Activated CD4-positive, alpha-beta T cell treated with anti-CD3 and anti-CD28 coated beads, Interleukin-2, amount 50 U/mL, for 4 hours (primary cell): ENCODE data around the gene WIPF3.

Experiments
- DNase-seq, 2 experiments: peaks; one replicate each; pipeline ENCODE4 v3.0.0-alpha.2; 2020

WIPF3 gene, protein sequence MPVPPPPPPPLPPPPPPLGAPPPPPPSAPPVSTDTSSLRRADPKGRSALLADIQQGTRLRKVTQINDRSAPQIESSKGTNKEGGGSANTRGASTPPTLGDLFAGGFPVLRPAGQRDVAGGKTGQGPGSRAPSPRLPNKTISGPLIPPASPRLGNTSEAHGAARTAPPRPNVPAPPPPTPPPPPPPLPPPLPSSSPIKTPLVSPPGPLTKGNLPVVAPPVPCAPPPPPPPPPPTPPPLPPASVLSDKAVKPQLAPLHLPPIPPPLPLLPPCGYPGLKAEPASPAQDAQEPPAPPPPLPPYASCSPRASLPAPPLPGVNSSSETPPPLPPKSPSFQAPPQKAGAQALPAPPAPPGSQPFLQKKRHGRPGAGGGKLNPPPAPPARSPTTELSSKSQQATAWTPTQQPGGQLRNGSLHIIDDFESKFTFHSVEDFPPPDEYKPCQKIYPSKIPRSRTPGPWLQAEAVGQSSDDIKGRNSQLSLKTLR

DNA sequence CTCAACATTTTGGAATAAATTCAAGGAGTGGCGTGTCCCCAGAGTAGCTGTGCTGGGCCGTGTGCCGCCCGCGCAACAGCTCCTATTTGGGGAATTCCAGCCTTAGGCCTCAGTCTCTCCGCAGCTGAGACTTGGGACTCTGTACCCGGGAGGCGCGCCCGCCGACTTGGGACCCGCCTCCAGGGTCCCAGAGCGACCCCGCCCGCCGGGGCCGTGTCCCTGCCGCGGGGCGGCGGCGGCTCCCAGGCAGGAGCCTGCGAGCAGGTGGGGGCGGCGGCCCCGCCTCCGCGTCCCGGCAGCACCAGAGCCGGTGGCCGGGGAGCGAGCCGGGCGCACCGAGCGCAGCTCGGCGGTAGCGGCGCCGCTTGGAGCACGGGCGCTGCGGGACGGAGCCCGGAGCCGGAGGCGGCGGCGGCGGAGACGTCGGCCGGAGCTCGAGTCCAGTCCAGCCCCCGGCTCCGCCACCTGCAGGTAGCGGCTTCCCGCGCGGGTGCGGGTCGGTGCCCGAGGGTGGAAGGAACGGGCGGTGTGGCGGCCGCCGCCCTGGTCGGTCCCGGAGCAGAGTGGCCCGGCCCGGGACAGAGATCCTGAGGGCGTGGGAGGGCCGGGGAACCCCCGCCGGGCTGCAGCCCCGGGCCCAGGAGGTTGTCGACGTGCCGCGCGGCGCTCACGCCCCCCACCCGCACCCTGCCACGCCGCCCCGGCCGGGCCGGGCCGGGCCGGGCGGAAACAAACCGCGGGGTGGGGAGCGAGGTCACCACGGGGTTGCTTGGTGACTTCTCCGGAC lies at the start of gene WIPF3:
Gene WIPF3 (plus strand): TSS at position 301 of the 787 bp plus-strand sequence. CDS start 28,217 bp downstream, outside the sequence.
- DNase-seq = no peak

DNA sequence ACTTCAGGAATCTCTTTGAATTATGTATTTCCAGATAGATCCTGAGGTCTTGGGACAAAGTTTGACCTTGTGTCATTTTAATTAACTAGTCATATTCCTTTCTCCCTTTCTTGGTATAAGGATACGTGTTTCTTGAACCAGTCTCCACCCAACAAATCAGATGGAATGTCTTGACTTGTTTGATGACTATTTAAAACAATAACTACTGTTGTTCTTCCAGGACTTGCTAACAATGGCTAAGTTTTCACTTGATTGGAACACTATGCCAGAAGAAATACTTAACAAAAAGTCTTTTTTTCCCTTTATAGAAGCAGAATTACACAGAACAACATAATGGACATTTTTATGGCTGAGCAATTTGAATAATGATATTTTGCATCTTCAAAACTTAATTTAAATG lies 43.0 kb upstream of the WIPF3 start:
- DNase-seq = no peak

- DNase-seq = no peak
These were observed 42.1 kb upstream of the WIPF3 start for GRCh38 chr7:29764227-29764626.

DNA sequence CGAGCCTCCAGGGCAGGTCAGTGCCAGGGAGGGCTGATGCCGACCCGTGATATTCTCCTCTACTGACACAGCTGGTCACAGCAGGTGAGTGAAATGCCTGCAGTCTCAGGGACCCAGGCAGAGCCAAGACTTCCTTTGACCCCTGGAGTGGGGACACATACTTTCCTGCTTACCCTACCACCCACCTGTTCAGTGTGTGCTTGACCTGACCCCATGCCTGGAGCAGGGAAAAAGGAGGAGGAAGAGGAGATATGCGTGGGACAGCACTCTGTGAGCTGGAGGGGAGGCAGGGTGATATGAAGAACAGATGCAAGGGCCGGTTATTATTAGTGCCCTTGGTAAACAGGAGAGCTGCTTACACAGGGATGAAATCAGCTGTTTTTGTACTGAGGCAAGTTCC lies 40.8 kb upstream of the WIPF3 start:
- DNase-seq = no peak

GRCh38 chr7:29770371-29770770 lies 35.9 kb upstream of the WIPF3 start:
- no peak for DNase-seq

DNA sequence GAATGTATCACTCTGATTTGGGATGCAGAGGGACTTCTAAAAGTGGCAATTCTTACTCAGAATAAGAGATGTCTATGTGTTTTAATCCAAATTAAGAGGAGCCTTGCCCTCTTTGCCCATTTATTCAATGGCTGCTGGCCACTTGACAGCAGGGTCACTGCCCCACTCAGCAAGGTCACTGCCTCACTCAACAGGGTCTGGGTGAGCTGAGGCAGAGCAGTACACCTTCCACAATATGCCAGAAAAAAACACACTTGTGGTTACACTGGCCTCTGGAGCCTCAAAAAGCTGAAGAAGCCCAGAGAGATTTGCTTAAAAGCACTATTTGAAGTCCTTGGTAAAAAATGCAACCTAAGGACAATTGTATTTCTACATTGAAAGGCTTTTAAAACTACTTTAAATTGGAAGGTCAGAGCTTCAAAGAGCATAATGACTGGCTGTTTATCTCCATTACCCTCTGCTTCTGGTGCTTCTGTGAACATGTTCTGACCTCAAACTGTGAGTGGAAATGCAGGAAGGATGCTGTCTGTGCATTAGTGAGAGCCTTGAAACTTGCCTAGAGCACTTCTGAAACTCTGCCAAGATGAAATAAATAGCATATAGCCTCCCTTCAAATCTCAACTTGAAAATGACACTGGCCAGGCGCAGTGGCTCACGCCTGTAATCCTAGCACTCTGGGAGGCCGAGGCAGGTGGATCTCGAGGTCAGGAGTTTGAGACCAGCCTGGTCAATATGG lies 35.1 kb upstream of the WIPF3 start:
- no peak for DNase-seq

GRCh38 chr7:29779017-29779416 lies 27.3 kb upstream of the WIPF3 start:
- DNase-seq = no peak

- no peak for DNase-seq
These were observed 26.0 kb upstream of the WIPF3 start for GRCh38 chr7:29780346-29780745.

DNA sequence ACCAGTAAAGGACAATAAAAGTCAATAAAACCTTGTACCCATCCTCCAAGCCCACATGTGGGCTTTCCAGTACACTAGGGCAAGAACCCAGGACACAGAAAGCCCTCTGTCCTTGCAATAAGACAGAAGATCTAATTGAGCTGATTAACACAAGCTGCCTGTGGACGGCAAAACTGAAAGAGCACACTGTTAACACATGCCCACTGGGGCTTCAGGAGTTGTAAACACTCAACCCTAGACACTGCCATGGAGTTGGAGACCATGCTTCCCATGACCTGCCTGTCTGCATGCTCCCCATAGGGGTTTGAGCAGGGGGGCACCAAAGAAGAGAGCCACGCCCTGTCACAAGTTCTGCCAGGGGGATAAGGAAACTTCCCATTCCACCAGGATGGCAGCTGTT lies 22.6 kb upstream of the WIPF3 start:
- no peak for DNase-seq

DNA sequence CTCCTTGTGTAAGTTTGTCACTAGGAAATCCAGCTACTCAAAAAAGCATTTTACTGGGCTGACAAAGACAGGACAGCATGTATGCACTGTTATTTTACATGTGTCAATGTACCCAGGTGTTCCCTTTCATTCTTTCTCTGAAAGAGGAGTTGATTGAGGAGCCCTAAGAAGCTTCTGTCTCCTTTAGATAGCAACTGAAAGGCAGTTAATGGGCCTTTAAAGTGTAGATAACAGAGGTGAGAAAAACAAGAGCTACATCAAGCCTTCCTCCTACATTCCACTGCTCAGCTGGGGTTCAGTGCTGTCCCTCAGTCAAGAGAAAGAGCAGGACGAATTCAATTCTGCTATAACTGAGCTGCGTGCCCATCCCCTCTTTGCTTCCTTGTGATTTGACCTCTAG lies 12.8 kb upstream of the WIPF3 start:
- no peak for DNase-seq

DNA sequence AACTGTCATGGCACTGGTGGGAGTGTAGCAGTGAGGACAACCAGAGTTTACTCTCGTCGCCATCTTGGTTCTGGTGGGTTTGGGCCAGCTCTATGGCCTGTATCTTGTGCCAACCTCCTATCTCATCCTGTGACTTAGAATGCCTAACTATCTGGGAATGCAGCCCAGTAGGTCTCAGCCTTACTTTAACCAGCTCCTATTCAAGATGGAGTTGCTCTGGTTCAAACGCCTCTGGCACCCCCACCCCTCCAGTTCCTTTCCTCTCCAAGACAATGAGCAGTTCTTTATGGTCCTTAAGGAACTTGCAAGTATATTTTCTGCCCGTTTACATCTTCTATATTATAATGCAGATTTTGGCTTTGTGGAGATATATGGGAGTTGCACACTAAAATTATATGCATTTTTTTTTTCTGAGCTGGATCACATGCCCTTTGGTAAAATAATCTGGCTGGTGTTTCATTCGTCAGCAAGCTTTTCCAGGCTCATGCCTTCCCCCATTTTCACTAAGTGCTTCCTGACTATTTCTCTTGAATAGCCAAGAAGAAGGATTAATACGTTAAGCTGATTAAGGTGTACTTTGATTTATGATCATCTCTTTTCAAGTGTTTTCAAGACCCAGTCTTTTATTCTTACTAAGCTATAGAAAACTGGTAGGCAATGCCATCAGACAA lies 11.2 kb upstream of the WIPF3 start:
- no peak for DNase-seq

DNA sequence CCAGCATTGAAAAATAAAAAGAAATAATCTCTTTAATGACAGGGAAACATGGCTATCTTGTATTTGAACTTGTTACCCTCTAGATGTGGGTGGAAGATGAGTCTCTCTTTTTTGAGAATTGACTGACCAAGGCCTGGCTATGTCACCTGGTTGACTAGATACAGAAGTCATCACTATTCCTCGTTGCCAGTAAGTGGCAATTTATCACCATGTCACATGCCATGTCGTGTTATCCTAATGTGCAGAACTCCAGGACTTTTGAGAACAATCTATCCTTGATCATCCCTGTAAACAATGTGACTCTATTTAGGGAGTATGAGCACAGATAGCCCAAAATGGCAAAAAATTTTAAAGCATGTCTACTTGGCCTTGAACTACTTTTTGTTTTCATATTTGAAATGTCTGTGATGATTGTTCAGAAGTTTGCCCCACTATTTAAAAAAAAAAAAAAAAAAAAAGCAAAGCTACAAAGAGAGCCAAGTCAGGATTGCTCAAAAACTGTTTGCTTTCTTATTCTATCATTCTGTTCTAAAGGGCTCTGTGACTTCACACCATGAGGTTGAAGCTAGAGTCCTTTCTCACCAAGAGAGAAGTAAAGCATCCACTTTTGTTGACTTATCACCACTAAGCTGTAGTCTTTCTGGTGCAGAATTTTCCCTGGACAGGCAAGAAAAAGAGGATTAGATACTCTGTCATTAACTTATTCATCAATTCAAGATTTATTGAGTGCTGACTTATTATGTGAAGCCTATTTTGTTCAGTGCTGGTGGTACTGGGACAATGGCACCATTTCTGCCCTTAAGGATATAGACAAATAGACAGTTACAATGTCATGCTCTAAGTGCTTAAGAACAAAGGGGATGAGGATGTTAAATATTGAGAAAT lies 10.4 kb upstream of the WIPF3 start:
- DNase-seq = no peak

- DNase-seq = no peak
These were observed 9.0 kb upstream of the WIPF3 start for GRCh38 chr7:29797112-29797944.

- no peak for DNase-seq
These were observed 7.9 kb upstream of the WIPF3 start for GRCh38 chr7:29798422-29798821.

DNA sequence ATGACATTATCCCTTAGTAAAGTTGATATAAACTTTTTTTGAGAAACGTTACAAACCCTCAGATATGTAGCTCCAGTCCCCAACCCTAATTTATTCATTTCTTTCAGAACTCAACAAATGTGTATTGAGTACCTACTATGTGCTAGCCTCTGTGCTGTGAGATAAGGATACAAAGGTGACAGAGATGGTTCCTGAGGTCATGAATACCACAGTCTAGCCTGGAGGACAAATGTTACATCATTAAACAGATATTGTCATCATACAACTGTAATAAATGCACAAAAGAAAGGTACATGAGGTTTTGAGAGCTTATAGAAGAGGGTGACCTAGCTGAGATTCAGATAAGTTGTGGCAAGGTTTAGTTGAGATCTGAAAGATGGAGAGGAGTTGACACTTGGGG lies 4.4 kb upstream of the WIPF3 start:
- no peak for DNase-seq

DNA sequence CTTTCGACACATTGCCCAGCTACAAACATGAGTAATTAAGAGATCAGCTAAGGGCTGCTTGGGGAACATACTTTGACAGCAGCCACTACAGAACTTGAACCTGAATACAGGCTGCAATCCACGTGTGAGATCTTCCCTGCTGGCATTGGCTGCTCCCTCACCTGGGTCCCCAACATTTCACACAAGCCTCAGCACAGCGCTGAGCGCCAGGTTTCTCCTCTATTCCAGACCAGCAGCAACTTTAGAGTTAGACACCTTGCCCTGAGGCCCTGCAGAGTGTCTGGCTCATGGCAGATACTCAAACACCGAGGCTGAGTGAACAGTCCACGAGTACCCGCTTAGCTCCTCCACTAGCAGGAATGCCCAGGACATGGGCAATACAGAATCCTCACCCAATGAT lies 1.3 kb upstream of the WIPF3 start:
- no peak for DNase-seq

GRCh38 chr7:29805886-29806207 lies 461 bp upstream of the WIPF3 start:
- no peak for DNase-seq

GRCh38 chr7:29806995-29807841 lies 910 bp downstream of the WIPF3 start:
- DNase-seq = no peak

GRCh38 chr7:29808075-29808801 lies 1.9 kb downstream of the WIPF3 start:
- DNase-seq = no peak
